Activated CD4-positive, alpha-beta T cell treated with anti-CD3 and anti-CD28 coated beads for 1 hour (primary cell): ENCODE data around the gene SFTPB.

Experiments
- DNase-seq: peaks from one replicate; pipeline ENCODE4 v3.0.0-alpha.2; 2020

The SFTPB gene

GRCh38 chr2:85699325-85699724 lies 31.3 kb upstream of the SFTPB start:
- DNase-seq, result no peak

DNA sequence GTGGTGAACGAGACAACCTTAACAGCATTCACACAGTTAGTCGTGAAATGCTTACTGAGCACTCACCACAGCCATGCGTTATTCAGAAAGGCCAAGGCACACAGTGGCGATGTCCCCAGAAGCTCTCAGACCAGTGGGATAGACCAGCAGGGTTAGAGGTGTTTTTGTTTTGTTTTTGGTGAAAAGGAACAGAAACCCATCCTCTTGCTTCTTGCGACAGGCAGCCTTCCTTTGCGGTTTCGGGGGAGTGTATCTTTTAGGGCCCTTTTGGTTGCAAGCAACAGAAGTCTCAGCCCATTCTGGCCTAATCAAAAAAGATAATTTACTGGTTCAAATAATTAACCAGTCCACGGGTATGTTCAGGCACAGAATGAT lies 30.9 kb upstream of the SFTPB start:
- DNase-seq, result no peak

DNA sequence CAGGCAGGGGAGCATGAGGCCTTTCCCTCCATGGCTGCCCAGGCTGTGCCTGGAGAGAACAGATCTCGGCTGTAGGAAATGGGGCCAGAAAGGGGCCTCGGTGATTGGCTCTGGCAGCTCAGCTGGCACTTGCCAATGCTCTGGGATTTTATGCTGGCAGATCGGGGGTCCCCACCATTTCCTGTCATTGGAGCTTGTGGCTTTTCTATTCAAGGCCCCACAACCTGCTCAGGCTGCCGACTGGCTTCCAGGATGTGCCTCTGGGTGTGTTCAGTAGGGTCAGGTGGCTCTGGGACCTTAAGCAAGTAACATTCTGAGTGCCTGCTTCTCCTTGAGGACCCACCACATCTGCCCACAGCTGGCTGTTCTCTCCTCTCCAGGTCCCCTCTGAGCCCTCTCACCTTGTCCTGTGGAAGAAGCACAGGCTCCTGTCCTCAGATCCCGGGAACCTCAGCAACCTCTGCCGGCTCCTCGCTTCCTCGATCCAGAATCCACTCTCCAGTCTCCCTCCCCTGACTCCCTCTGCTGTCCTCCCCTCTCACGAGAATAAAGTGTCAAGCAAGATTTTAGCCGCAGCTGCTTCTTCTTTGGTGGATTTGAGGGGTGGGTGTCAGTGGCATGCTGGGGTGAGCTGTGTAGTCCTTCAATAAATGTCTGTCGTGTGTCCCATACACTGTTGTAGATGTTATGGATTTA lies 30.3 kb upstream of the SFTPB start:
- no peak for DNase-seq

DNA sequence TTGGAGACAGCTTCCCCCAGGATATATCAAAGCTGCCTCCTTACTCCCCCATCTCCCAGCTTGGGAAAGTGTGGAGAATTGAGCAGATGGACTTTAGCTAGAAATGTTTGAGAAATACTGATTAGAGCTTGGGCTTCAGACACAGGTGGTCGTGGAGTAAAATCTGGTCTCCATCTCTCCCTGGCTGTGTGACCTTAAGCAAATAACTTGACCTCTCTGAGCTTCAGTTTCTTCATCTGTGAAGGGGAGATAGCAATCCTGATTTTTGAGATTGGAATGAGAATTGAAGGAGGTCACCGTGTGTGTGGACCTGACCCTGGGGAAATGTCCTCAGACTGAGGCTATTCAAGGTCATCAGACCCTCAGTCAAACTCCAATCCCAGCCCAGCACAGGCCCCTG lies 29.7 kb upstream of the SFTPB start:
- DNase-seq, result no peak

- DNase-seq, result no peak
These were observed 29.1 kb upstream of the SFTPB start for GRCh38 chr2:85697096-85697495.

GRCh38 chr2:85695691-85696668 lies 28.0 kb upstream of the SFTPB start:
- no peak for DNase-seq

DNA sequence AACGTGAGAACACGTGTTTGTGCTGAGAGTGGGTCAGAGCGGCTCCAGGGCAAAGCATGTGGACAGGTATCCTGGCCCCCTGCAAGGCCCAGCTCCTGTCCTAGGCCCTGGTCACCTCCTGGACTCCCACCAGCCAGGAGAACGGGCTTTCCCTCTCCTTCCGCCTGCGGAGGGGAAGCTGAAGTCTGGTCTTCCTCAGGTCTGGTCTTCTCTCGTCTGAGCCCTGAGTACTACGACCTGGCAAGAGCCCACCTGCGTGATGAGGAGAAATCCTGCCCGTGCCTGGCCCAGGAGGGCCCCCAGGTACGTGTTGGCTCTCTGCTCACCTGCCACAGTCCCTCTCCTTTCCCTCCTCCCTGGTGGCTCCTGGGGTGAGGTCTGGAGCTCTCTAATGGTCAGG lies 27.1 kb upstream of the SFTPB start:
- DNase-seq, result no peak

- no peak for DNase-seq
These were observed 26.3 kb upstream of the SFTPB start, which contains the start of gene GNLY for GRCh38 chr2:85694052-85695025. Gene GNLY, plus strand, starts transcription at chr2:85694358. Its CDS starts 61 bp downstream, at chr2:85694419.

DNA sequence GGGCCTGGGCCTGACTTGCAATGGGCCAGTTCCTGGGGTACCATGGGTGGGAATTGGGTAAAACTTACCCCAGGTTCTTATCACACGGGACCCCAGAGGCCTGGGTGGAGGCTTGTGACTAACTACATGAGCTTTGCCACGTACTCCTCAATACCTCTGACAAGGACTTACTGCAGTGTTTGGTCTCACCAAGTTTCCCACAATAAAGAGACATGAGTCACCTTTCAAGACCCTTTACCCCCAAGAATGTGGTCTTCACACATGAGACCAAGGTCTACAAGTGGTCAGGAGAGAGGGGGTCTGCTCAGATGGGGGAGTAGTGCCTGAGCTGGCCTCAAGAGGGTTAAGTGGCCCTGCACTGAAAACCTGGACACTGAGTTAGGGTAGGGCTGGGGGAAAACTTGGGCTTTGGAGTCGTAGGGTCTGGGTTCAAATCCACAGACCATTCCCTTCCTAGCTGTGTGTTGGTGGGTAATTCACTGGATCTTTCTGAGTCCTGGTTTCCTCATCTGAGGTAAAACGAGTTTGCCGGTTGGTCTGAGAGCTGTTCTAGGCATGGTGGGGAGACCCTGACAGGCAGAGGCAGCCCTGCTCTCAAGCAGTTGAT lies 24.1 kb upstream of the SFTPB start:
- DNase-seq, result no peak

DNA sequence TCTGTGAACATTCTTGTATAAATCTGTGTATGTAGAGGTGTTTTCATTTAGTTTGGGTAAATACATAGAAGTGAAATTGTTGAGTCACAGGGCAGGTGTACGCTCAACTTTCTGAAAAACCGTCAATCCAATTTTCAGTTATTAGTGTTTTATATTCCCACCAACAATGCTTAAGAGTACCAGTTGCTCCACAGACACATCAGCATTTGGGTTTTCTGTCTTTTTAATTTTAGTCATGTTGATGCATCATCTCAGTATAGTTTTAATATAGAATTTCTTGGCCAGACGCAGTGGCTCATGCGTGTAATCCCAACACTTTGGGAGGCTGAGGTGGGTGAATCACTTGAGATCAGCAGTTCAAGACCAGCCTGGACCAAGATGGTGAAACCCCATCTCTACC lies 22.9 kb upstream of the SFTPB start:
- no peak for DNase-seq

- DNase-seq, result no peak
These were observed 16.8 kb upstream of the SFTPB start for GRCh38 chr2:85684806-85685205.

GRCh38 chr2:85684380-85684779 lies 16.4 kb upstream of the SFTPB start:
- DNase-seq, result no peak

DNA sequence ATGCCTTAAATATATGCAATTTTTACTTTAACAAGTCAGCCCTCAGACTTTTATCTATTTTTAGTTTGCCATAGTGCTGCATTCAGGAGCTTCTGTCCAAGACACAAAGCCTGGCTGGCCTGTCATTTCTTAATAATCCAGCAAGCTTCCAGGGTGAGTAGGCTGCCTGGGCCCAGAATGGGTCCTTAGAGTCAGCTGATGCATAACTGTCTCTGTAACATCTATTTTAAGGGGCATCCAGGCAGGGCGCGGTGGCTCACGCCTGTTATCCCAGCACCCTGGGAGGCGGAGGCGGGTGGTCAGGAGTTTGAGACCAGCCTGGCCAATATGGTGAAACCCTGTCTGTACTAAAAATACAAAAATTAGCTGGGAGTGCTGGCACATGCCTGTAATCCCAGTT lies 14.4 kb upstream of the SFTPB start:
- no peak for DNase-seq

GRCh38 chr2:85681776-85682175 lies 13.8 kb upstream of the SFTPB start:
- DNase-seq, result no peak

GRCh38 chr2:85681372-85681763 lies 13.4 kb upstream of the SFTPB start:
- no peak for DNase-seq

DNA sequence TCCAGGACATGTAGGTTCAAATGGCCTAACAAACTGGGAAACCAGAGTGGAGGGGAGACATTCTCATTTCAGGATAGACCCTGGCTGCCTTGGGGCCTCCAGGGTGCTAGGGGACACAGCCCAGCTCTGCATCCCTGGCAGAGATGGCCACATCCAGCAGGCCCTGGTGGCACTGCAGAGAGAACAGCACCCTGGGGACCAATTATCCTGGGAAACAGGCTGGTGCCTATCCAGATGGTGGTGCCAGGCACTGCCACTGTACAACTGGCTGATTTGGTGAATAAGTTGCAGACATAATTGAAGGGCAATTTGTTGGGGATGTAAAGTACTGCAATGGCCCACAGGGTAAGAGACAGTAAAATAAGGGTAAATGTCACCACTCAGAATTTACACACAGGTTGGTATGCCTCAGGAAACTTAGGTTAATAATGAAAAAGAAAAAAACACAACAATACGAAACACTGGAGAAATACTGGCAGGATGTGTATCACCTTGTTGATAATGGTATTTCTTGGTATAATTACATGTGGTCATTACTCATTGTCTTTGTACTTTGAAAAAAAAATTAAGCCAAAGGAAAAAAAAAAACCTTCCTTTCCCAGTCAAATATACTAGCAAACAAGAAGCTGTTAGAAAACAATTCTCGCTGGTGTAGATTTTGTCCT lies 12.8 kb upstream of the SFTPB start:
- no peak for DNase-seq

GRCh38 chr2:85678794-85679672 lies 11.0 kb upstream of the SFTPB start:
- DNase-seq, result peak; percentile 58

DNA sequence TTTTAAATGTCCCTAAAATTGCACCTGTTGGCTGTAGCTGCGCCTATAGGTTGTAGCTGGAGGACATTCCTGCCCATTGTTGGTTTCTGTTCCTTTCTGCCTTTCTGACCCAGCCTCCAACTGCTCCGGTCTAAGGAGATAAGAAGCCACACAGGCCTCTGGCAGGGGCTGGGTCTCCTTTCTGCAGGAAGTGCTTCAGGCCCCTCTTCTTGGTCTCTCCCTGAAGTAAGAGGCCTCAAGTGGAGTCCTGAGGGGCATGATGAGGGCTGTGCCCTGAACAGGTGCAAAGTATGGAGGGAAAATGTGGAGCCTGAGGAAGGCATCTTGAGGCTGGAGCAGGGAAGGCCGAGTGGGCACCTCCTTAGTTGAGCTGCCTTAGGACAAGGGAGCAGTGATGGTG lies 10.4 kb upstream of the SFTPB start:
- DNase-seq, result no peak

GRCh38 chr2:85675866-85676548 lies 8.0 kb upstream of the SFTPB start:
- DNase-seq, result no peak

- no peak for DNase-seq
These were observed 7.4 kb upstream of the SFTPB start for GRCh38 chr2:85675427-85675826.
